Measurements from ENCODE around the gene ANKRD53.
A peak's percentile ranks its signal among the peaks of the same experiment; 100 is the strongest.
"Not testable (repeated sequence)": the region's sequence is repeated elsewhere in the genome, so short reads cannot be mapped to it uniquely, and the experiment has no call there.

Gene ANKRD53

GRCh38 chr2:70992945-70993853 lies 14.8 kb downstream of the ANKRD53 start:
- TF ChIP-seq CTCF (IDR thresholded peaks at IDR 0.05; ENCODE audit: low read depth, low read length) = no peak
- H3K36me3 ChIP-seq = peaks cover 53% of the 10 kb centered on the region
- DNase-seq = no peak
- no peaks in the 10 kb centered on the region for H3K27me3 ChIP-seq (ENCODE audit: insufficient read depth, low read depth, severe bottlenecking)
- H3K27ac ChIP-seq = no peak overlapping the region
- H3K4me3 ChIP-seq (ENCODE audit: low read depth, low read length) = peak overlapping the region; percentile 97
- H3K9me3 ChIP-seq (ENCODE audit: severe bottlenecking) = no peaks in the 10 kb centered on the region

- peak overlapping the region; percentile 97 for H3K4me3 ChIP-seq (ENCODE audit: low read depth, low read length)
- no peaks in the 10 kb centered on the region for H3K27me3 ChIP-seq (ENCODE audit: insufficient read depth, low read depth, severe bottlenecking)
- no peak for TF ChIP-seq CTCF (IDR thresholded peaks at IDR 0.05; ENCODE audit: low read depth, low read length)
- H3K9me3 ChIP-seq (ENCODE audit: severe bottlenecking) = no peaks in the 10 kb centered on the region
- DNase-seq = no peak
- H3K27ac ChIP-seq = peak overlapping the region; percentile 83
- peaks cover 43% of the 10 kb centered on the region for H3K36me3 ChIP-seq
These were observed 15.7 kb downstream of the ANKRD53 start for GRCh38 chr2:70994009-70994698.

GRCh38 chr2:70994699-70995425 lies 16.4 kb downstream of the ANKRD53 start, which contains the start of gene TEX261:
TEX261 (minus strand) TSS chr2:70994873; CDS start chr2:70994757, 116 bp downstream.
- Histone ChIP-seq H3K27me3 (ENCODE audit: insufficient read depth, low read depth, severe bottlenecking) (no peaks in the 10 kb centered on the region), H3K36me3 (peaks cover 36% of the 10 kb centered on the region), H3K9me3 (ENCODE audit: severe bottlenecking) (no peaks in the 10 kb centered on the region), H3K4me3 (ENCODE audit: low read depth, low read length) (peak within 1 kb of the TSS; percentile 97), H3K27ac (peak within 1 kb of the TSS; percentile 83)
- DNase-seq = peak; percentile 96
- peak; percentile 87 for TF ChIP-seq CTCF (IDR thresholded peaks at IDR 0.05; ENCODE audit: low read depth, low read length)

GRCh38 chr2:70995426-70995729 lies 16.9 kb downstream of the ANKRD53 start:
- H3K4me3 ChIP-seq (ENCODE audit: low read depth, low read length) = peak overlapping the region; percentile 93
- peak; percentile 60 for TF ChIP-seq CTCF (IDR thresholded peaks at IDR 0.05; ENCODE audit: low read depth, low read length)
- peak overlapping the region; percentile 55 for H3K27ac ChIP-seq
- H3K36me3 ChIP-seq = peaks cover 31% of the 10 kb centered on the region
- no peaks in the 10 kb centered on the region for H3K9me3 ChIP-seq (ENCODE audit: severe bottlenecking)
- peak; percentile 76 for DNase-seq
- H3K27me3 ChIP-seq (ENCODE audit: insufficient read depth, low read depth, severe bottlenecking) = no peaks in the 10 kb centered on the region

GRCh38 chr2:70998885-70999284 lies 20.5 kb downstream of the ANKRD53 start:
- H3K4me3 ChIP-seq (ENCODE audit: low read depth, low read length); H3K27me3 ChIP-seq (ENCODE audit: insufficient read depth, low read depth, severe bottlenecking); H3K9me3 ChIP-seq (ENCODE audit: severe bottlenecking); H3K36me3 ChIP-seq; H3K27ac ChIP-seq; DNase-seq: not testable (repeated sequence)

GRCh38 chr2:70999362-70999761 lies 20.9 kb downstream of the ANKRD53 start:
- no peak overlapping the region for H3K27ac ChIP-seq
- no peak for DNase-seq
- no peaks in the 10 kb centered on the region for H3K27me3 ChIP-seq (ENCODE audit: insufficient read depth, low read depth, severe bottlenecking)
- no peaks in the 10 kb centered on the region for H3K9me3 ChIP-seq (ENCODE audit: severe bottlenecking)
- H3K4me3 ChIP-seq (ENCODE audit: low read depth, low read length) = no peak overlapping the region
- H3K36me3 ChIP-seq = peaks cover 1% of the 10 kb centered on the region
- TF ChIP-seq CTCF (IDR thresholded peaks at IDR 0.05; ENCODE audit: low read depth, low read length) = no peak

- not testable (repeated sequence) for H3K36me3 ChIP-seq; H3K27me3 ChIP-seq (ENCODE audit: insufficient read depth, low read depth, severe bottlenecking); H3K27ac ChIP-seq; DNase-seq; H3K4me3 ChIP-seq (ENCODE audit: low read depth, low read length); H3K9me3 ChIP-seq (ENCODE audit: severe bottlenecking)
These were observed 21.5 kb downstream of the ANKRD53 start for GRCh38 chr2:70999931-71000330.
